Measurements from ENCODE around the gene TIMM8A.
A peak's percentile ranks its signal among the peaks of the same experiment; 100 is the strongest.

Gene TIMM8A

GRCh38 chrX:101348452-101349192 lies at the start of gene TIMM8A:
Gene TIMM8A, minus strand, starts transcription at chrX:101348742. Its CDS starts 78 bp downstream, at chrX:101348664.
- peak; percentile 86 for DNase-seq (ENCODE audit: low spot score)

- no peak for DNase-seq (ENCODE audit: low spot score)
These were observed 49.2 kb upstream of the TIMM8A start for GRCh38 chrX:101397779-101398178.

- no peak for DNase-seq (ENCODE audit: low spot score)
These were observed 47.2 kb upstream of the TIMM8A start for GRCh38 chrX:101395789-101396188.

- DNase-seq (ENCODE audit: low spot score), result no peak
These were observed 45.8 kb upstream of the TIMM8A start for GRCh38 chrX:101394372-101394771.

- no peak for DNase-seq (ENCODE audit: low spot score)
These were observed 45.2 kb upstream of the TIMM8A start for GRCh38 chrX:101393530-101394305.

GRCh38 chrX:101391831-101392230 lies 43.3 kb upstream of the TIMM8A start:
- no peak for DNase-seq (ENCODE audit: low spot score)

GRCh38 chrX:101390664-101391525 lies 42.4 kb upstream of the TIMM8A start, which contains the start of gene RPL36A:
Gene RPL36A, plus strand, starts transcription at chrX:101391011. Its CDS starts 33 bp downstream, at chrX:101391044.
- DNase-seq (ENCODE audit: low spot score), result peak; percentile 81

- DNase-seq (ENCODE audit: low spot score), result no peak
These were observed 40.1 kb upstream of the TIMM8A start for GRCh38 chrX:101388604-101389003.

- no peak for DNase-seq (ENCODE audit: low spot score)
These were observed 38.0 kb upstream of the TIMM8A start for GRCh38 chrX:101386542-101386885.

GRCh38 chrX:101385795-101386541 lies 37.4 kb upstream of the TIMM8A start, which contains the start of gene BTK:
Gene BTK, minus strand, starts transcription at chrX:101386191. Its CDS starts 10,907 bp downstream, at chrX:101375284.
- no peak for DNase-seq (ENCODE audit: low spot score)

GRCh38 chrX:101385026-101385684 lies 36.6 kb upstream of the TIMM8A start:
- DNase-seq (ENCODE audit: low spot score), result no peak

- DNase-seq (ENCODE audit: low spot score), result no peak
These were observed 35.2 kb upstream of the TIMM8A start for GRCh38 chrX:101383679-101384205.

- DNase-seq (ENCODE audit: low spot score), result no peak
These were observed 29.0 kb upstream of the TIMM8A start for GRCh38 chrX:101377547-101377946.

GRCh38 chrX:101370888-101371504 lies 22.5 kb upstream of the TIMM8A start:
- DNase-seq (ENCODE audit: low spot score), result no peak

GRCh38 chrX:101369687-101370086 lies 21.1 kb upstream of the TIMM8A start:
- DNase-seq (ENCODE audit: low spot score), result no peak

- no peak for DNase-seq (ENCODE audit: low spot score)
These were observed 20.3 kb upstream of the TIMM8A start for GRCh38 chrX:101368800-101369199.

GRCh38 chrX:101365301-101365795 lies 16.8 kb upstream of the TIMM8A start:
- no peak for DNase-seq (ENCODE audit: low spot score)

- no peak for DNase-seq (ENCODE audit: low spot score)
These were observed 14.2 kb upstream of the TIMM8A start for GRCh38 chrX:101362757-101363156.

GRCh38 chrX:101362116-101362515 lies 13.6 kb upstream of the TIMM8A start:
- no peak for DNase-seq (ENCODE audit: low spot score)

GRCh38 chrX:101360390-101360789 lies 11.8 kb upstream of the TIMM8A start:
- DNase-seq (ENCODE audit: low spot score), result no peak

Measured in iPS-NIHi11 (cell line).